Adipose tissue (tissue), 3 donors: ENCODE measurements around the gene PDZRN3. TPM values are rescaled to one million over a fixed set of nuclear protein-coding genes. Genes with fewer than 3 reads are reported as not detected.

Experiments
- H3K27ac ChIP-seq: one replicate; pipeline ENCODE4 v1.5.1; 2013; ENCODE audit warnings: low read depth, low read length
- WGBS, 3 donors: extraction: QIAGEN DNeasy Blood & Tissue Kit; methylation state at CpG; one replicate each; pipeline ENCODE4 v1.1.7; 2013; 5-methylcytosine and 5-hydroxymethylcytosine counted together
- polyA plus RNA-seq, 3 donors: library from polyadenylated mRNA; stranded (reverse); fragments of 200-250 nt; gene quantifications; one replicate each; pipeline ENCODE4 v1.2.3, GENCODE V29; 2013
- donor health status: healthy with polysubstance abuse.
- donor health status: Bipolar disorder and iron deficiency.
- donor health status: healthy.

PDZRN3 gene
- 10 to 100 TPM in 2 of 3 donors, 1 to 10 TPM in 1; 6.6 to 45.8 (median 30.8) TPM for polyA plus RNA-seq

DNA sequence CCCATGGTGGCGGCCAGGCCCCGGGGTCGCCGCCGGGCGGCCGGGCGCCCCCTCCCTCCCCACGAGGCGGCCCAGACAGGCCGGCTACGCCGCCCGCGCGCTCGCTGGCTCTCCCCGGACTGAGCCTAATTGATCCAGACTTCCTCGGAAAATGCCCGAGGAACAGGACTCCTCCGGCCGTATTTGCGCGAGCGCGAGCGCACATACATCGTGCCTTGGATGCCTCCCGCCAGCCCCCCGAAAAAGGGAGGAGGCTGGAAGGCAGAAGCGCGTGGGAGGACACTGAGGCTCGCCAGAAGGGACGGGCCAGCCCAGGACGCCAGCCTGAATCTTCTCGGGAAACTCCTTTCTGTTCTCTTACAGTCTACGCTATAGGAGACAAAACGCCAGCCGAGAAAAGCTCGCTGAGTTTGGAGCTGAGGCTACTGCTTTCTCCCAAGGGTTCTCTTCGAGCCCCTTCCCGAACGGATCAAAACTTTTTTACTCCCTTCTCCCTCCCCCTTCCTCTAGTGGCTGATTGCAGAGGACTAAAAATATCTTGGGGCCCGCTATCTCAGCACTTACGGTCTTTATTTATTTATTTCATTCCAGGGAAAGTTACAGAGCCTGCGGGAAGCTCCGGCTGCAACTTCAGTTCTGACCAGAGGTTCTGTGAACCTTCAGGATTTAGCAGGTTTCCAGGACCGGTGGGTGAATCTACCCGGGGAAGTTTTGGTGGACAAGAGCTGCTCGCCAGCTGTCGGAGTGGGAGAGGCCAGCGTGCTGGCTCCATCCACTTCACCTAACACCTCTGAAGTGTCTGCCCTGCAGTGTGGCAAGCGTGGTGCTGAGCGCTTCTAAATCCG, at the start of gene PDZRN3:
PDZRN3 (minus strand) TSS at position 121 of the 845 bp plus-strand sequence.
- no peak within 1 kb of the TSS for H3K27ac ChIP-seq
- 2 to 3% (median 3%) methylated on average over 53 to 55 of the region's 55 CpGs for WGBS, 3 donors

DNA sequence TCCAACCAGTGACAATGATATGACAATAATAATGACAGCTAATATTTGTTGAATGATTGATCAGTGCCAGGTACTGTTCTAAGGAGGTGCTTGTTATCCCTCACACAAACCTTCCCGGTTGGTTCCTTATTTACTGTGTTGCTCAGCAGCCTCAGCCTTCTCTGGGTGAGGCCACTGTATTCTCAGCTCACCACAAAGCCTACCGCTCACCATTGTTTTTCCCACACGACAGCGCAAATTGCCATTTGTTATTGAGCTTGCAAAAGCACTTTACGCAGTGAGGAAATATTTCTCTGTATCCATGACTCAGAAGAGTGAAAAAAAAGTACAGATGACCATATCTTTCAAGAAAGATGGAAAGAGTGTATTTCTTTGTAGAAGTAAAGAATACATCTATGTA, 49.5 kb upstream of the PDZRN3 start:
- WGBS, 3 donors = 59 to 70% (median 67%) methylated on average over 5 of the region's 5 CpGs

GRCh38 chr3:73669260-73669659, 44.5 kb upstream of the PDZRN3 start:
- no peak overlapping the region for H3K27ac ChIP-seq
- WGBS, 3 donors = 62 to 81% (median 75%) methylated on average over 3 of the region's 3 CpGs

More for the DNA sequence above, 49.5 kb upstream of the PDZRN3 start:
- H3K27ac ChIP-seq = no peak overlapping the region

DNA sequence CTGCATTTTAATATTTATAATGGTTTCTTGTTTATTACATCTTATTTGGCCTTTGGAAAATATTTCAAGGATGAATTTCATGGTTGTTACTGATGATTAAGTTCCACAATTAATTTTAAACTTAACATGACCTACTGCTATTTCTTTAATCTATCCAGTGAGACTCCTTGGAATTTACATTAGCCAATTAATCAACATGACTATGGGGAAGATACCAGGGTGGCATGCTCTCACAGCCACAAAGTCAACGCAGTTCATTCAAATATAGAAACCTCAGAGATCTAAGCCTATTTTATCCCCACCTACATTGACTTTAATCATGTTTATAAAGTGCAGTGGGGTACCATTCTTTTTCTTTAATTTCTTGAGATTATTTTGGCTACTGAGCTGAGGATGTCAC, 43.6 kb upstream of the PDZRN3 start:
- H3K27ac ChIP-seq = no peak overlapping the region
- 72 to 90% (median 74%) methylated on average over 1 of the region's 1 CpG for WGBS, 3 donors

DNA sequence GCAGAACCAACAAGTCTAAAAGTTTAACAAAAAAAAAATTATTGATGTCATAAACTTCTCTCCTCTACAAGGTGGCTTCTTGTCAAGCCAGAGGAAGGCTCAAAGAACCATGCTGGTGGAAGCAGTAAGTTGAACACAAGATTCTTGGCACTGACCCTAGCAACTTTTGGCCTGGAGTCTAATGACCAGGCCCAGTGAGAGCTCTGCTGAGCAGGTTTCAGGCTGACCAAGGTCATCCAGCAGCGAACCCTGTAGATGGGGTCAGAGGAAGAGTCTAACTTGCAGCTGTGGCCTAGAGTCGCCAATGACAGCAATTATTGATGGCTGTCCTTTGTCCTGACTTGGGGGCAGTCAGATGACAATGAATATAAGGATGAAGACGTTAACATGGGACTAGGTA, 43.1 kb upstream of the PDZRN3 start:
- no peak overlapping the region for H3K27ac ChIP-seq
- 49 to 59% (median 54%) methylated on average over 3 of the region's 3 CpGs for WGBS, 3 donors

DNA sequence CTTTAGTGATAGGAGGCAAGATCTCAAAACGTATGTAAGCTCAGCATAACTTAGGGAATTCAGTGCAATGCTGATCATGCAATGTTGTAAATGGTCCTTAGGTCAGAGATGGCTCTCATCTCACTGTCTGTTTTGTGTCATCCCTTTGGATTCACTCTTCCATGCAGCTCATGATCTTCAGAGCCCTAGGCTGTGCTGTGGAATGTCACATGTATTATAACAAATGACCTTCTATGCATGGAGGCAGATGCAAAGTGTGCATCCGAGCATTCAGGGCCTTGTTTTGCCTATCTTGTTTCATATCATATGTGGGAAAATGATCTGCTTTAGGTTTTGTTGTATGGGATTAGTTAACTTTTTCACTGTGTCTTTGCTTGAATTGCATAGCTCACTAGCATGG, 40.5 kb upstream of the PDZRN3 start:
- no peak overlapping the region for H3K27ac ChIP-seq
- 74 to 79% (median 74%) methylated on average over 2 of the region's 2 CpGs for WGBS, 3 donors

DNA sequence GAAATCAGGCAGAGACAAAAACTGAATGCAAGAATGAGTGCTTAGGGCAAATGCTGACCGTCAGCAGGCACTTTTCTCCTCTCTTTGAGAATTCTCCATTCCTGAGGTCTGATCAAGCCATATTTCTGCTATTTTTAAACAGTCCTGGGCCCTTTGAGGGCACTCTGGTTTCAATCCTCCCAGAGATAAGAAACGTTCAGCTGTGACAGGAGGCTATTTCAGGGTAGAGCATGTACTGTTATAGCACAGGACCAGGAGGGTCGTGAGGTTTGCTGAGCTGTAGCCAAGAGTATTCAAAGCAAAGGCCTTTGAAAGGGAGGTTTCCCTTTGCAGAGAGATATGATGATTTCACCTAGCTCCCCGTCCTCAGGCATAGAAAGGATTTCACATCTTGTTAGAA, 39.6 kb upstream of the PDZRN3 start:
- WGBS, 3 donors = 45 to 50% (median 45%) methylated on average over 4 of the region's 4 CpGs
- no peak overlapping the region for H3K27ac ChIP-seq

DNA sequence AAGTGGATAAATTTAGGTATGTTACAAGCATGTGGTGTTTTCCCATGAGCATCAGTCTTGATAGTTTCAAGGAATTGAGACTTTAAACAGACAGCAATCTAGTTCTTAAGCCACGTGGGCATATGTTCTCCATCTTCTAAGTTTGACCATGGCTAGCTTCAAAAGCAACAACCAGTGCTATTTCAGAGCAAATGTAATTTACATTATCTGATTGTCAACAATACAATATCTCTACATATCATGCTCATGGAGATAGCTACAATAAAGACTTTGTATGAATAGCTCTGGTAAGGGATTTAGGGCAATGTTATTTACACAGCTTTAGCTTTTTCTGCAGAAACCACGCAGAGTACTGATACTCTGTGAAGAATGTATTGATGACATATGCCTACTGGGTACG, 38.8 kb upstream of the PDZRN3 start:
- WGBS, 3 donors = 40 to 83% (median 77%) methylated on average over 3 of the region's 3 CpGs

DNA sequence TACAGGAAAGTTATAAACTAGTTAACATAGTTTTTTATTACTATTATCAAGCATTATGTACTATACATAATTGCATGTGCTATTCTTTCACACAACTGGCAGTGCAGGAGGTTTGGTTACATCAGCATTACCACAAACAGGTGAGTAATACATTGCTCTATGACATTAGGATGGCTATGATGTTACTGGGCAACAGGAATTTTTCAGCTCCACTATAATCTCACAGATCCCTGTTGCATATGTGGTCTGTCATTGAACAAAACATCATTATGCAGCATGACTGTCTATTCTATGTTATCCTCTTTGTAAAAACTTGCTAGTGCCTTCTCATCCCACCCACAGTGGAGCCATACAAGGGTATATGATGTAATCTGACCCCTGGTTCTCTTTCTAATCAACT, 36.5 kb upstream of the PDZRN3 start:
- no peak overlapping the region for H3K27ac ChIP-seq

More for the DNA sequence above, 38.8 kb upstream of the PDZRN3 start:
- H3K27ac ChIP-seq = no peak overlapping the region

GRCh38 chr3:73658227-73658626, 33.5 kb upstream of the PDZRN3 start:
- no peak overlapping the region for H3K27ac ChIP-seq
- WGBS, 3 donors = 72 to 81% (median 76%) methylated on average over 4 of the region's 4 CpGs

- H3K27ac ChIP-seq = no peak overlapping the region
Observed at GRCh38 chr3:73657186-73657585, 32.4 kb upstream of the PDZRN3 start.

DNA sequence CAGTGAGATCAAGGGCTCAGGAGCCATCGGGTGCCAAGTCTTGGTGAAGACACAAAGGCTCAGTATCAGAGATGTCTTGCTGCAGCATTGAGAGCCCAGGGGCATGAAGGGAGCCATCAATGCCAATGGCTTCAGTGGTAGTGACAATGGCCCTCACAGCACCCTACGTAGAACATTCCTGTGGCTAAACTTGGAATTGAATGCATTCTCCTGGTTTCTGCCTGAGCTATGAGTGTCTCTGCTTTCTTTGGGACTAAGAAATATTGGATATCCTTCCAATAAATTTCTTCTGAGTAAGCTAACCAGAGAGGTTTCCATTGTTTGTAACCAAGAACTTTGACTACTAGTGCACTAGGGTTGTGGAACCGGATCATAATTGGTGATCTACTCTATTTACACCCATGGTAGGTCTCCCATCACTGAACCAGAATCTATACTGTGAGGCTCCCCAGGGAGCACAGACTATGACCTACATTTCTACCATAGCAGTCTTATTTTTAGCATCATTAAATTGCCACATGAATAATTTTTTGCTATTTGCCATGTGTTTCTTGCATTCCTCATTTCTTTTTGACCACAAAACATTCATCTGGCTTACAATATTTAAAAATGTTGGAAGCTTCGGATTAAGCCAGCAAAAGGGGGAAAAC, 31.6 kb upstream of the PDZRN3 start:
- no peak overlapping the region for H3K27ac ChIP-seq
- WGBS, 3 donors = 88 to 93% (median 91%) methylated on average over 4 of the region's 4 CpGs

DNA sequence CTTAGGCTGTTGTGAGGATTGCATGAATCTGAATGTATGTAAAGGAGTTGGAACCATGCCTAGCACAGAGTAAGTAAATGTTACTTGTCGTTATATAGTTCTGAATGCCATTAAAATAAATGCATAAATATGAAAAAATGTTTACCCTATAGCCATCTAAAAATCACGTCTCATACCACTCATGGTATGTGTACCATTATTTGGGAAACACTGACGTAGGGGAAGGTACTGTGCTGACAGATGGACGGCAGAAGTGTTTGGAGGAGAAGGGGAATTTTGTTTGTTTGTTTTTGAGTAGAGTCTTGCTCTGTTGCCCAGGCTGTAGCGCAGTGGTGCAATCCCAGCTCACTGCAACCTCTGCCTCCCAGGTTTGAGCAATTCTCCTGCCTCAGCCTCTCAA, 30.5 kb upstream of the PDZRN3 start:
- WGBS, 3 donors = 91 to 92% (median 91%) methylated on average over 5 of the region's 5 CpGs
- H3K27ac ChIP-seq = no peak overlapping the region

DNA sequence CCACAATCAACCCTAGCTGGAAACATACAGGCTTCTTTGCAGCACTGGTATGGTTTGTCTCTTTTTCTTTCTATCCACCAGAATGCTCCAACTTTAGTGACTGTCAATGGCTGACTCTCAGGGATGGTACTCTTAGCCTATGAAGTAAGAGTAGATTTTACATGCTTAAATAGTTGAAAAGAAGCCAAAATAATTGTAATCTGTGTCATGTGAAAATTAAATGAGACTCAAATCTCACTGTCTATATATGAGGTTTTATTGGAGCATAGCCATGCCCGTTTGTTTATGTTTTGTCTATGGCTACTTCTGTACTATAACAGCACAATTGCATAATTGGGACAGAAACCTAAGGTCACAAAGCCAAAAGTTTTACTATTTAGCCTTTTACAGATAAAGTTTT, 29.1 kb upstream of the PDZRN3 start:
- no peak overlapping the region for H3K27ac ChIP-seq

GRCh38 chr3:73653351-73653750, 28.6 kb upstream of the PDZRN3 start:
- H3K27ac ChIP-seq = no peak overlapping the region
- 81 to 86% (median 84%) methylated on average over 3 of the region's 3 CpGs for WGBS, 3 donors

More for the DNA sequence above, 29.1 kb upstream of the PDZRN3 start:
- 79 to 89% (median 82%) methylated on average over 1 of the region's 1 CpG for WGBS, 3 donors

GRCh38 chr3:73652896-73653295, 28.2 kb upstream of the PDZRN3 start:
- WGBS, 3 donors = 83 to 96% (median 91%) methylated on average over 3 of the region's 3 CpGs
- H3K27ac ChIP-seq = no peak overlapping the region

DNA sequence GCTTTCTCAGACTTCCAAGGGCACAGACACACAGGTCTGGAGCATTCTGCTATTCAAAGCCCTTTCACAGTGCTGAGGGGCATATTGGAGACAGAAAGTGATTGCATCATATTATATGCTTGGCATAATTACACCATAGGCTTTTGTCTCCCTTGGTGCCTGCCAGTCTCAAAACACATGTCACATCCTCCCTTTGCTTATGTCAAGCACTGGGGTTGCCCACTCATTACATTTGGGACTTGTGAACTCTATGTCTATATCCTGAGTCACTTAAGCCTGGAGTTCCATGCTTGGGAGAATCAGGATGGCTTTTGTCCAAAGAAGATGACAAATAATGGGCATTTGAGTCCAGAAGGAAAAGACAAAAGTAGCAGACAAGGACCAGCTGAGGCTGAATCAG, 12.3 kb upstream of the PDZRN3 start:
- H3K27ac ChIP-seq = no peak overlapping the region

DNA sequence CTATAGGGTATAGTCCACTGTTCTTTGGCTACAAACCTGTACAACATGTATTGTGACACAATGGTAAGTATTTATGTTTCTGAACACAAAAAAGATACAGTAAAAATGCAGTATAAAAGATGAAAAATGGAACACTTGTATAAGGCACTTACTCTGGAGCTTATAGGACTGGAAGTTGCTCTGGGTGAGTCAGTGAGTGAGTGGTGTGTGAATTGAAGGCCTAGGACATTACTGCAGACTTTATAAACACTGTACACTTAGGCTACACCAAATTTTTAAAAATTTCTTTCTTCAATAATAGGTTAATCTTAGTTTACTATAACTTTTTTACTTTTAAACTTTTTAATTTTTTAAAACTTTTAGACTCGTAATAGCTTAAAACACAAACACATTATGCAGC, 10.5 kb upstream of the PDZRN3 start:
- 0 to 95% (median 0%) methylated on average over 1 of the region's 1 CpG for WGBS, 3 donors
- no peak overlapping the region for H3K27ac ChIP-seq

DNA sequence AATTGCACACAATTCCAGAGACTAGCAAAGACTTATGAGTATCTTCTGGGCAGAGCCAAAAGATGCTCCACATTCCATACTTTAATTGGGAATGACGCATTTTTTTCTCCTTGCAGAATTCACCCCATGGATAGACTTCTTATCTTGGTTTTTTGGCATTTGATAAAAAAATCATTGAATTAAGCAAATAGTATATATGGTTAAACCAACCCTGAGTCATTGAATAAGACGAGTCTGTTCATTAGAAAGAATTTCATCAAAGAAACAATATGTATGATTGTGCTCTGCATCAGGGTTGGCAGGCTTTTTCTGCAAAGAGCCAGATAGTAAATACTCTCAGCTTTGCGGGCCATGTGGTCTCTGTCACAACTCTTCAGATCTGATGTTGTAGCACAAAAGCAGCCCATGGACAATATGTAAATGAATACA, 9.2 kb upstream of the PDZRN3 start:
- H3K27ac ChIP-seq = no peak overlapping the region
- 71 to 83% (median 78%) methylated on average over 3 of the region's 3 CpGs for WGBS, 3 donors

DNA sequence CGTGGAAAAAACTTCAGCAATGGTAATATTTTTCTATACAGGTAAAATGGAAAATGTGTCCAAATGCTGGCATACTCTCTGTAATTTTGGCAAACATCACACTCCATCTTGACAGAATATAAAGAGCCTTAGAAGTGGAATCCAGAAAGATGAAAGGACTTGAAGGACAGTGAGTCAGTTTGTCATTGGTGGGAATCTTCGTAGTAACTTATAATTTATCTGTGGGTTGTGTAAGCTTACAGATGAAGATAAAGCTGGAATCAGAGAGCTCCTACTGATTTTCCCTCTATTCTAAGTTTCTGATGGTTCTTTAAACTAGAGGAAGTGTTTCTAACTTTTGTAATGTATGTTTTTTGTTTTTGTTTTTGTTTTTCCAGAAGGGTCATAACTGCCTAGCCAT, 8.7 kb upstream of the PDZRN3 start:
- 69 to 77% (median 69%) methylated on average over 2 of the region's 2 CpGs for WGBS, 3 donors
- no peak overlapping the region for H3K27ac ChIP-seq
